ENCODE results near the gene SIGLEC7. TPM values are rescaled to one million over a fixed set of nuclear protein-coding genes. Genes with fewer than 3 reads are reported as not detected.

SIGLEC7 gene
- total RNA-seq = 4.8 TPM

DNA sequence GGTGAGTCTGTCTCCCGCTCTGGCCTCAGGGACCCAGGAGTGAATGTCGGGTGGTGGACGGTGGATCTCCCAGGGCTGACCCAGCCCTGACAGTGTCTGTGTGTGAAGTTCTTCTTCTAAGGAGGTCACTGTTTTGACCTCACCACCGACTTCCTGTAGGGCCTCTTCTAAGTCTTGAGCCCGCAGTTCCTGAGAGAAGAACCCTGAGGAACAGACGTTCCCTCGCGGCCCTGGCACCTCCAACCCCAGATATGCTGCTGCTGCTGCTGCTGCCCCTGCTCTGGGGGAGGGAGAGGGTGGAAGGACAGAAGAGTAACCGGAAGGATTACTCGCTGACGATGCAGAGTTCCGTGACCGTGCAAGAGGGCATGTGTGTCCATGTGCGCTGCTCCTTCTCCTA lies at the start of gene SIGLEC7:
TSS of gene SIGLEC7 (plus strand) at position 183 of the 400 bp plus-strand sequence. CDS start at position 252, 69 bp downstream.
- no peaks in the 10 kb centered on the region for H3K4me1 ChIP-seq
- no peak for TF ChIP-seq CTCF (IDR thresholded peaks at IDR 0.05)
- H3K36me3 ChIP-seq = no peaks in the 10 kb centered on the region
- DNase-seq (ENCODE audit: low spot score in 2 of 2) = no peak
- no peaks in the 10 kb centered on the region for H3K27me3 ChIP-seq
- no peak within 1 kb of the TSS for H3K4me3 ChIP-seq
- H3K9me3 ChIP-seq = no peaks in the 10 kb centered on the region
- H3K27ac ChIP-seq = peak within 1 kb of the TSS in 1 of 2 donors; percentile 27
- intact Hi-C loops (cut with DNase I) = no loop called here

GRCh38 chr19:51093101-51093500 lies 49.0 kb upstream of the SIGLEC7 start:
- H3K4me1 ChIP-seq = no peaks in the 10 kb centered on the region
- no peak overlapping the region for H3K27ac ChIP-seq
- DNase-seq (ENCODE audit: low spot score in 2 of 2) = no peak
- H3K4me3 ChIP-seq = no peak overlapping the region
- no peaks in the 10 kb centered on the region for H3K9me3 ChIP-seq
- no peaks in the 10 kb centered on the region for H3K27me3 ChIP-seq
- intact Hi-C loops (cut with DNase I) = no loop called here
- peaks cover 0 to 5% of the 10 kb centered on the region in 2 donors for H3K36me3 ChIP-seq
- no peak for TF ChIP-seq CTCF (IDR thresholded peaks at IDR 0.05)

DNA sequence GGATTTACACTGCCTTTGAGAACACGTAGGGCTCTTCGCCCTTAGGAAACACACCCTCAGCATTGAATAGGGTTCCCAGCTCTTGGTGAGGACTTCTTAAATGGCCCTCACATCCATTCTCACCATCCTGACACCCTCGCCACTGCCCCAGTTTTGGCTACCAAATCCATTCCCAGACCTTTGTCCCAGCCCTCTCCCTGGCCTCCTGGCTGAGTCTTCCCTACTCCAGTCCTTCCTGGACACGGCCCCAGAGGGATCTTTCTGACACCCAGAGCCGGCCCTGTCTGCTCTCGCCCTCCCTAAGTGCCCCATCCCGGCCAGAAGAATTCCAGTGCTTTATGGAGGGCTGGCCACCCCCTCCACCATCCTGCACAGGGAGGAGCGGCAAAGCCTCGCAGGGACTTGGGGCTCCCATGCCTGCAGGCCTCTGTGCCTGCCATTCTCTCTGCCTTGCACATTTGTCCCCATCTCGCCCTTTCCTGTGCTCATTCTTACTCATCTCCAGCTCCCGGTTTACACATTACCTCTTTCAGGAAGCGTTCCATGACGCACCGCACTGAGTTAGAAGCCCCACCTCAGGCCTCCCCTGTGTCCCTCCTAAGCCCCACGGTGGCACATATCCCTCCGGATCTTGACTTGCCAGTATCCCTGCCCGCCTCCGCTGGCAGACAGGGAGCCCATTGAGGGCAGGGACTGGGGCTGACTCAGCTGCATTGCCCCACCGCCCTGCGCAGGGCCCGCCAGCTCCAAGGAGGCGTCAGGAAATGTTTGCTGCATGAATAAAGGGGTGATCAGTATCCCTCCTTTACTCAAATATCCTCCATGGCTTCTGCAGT lies 48.4 kb upstream of the SIGLEC7 start:
- Histone ChIP-seq H3K4me1 (no peaks in the 10 kb centered on the region), H3K9me3 (no peaks in the 10 kb centered on the region), H3K27ac (no peak overlapping the region), H3K36me3 (peaks cover 0 to 9% of the 10 kb centered on the region in 2 donors), H3K4me3 (no peak overlapping the region), H3K27me3 (no peaks in the 10 kb centered on the region)
- no peak for DNase-seq (ENCODE audit: low spot score in 2 of 2)
- no peak for TF ChIP-seq CTCF (IDR thresholded peaks at IDR 0.05)
- intact Hi-C loops (cut with DNase I) = no loop called here

DNA sequence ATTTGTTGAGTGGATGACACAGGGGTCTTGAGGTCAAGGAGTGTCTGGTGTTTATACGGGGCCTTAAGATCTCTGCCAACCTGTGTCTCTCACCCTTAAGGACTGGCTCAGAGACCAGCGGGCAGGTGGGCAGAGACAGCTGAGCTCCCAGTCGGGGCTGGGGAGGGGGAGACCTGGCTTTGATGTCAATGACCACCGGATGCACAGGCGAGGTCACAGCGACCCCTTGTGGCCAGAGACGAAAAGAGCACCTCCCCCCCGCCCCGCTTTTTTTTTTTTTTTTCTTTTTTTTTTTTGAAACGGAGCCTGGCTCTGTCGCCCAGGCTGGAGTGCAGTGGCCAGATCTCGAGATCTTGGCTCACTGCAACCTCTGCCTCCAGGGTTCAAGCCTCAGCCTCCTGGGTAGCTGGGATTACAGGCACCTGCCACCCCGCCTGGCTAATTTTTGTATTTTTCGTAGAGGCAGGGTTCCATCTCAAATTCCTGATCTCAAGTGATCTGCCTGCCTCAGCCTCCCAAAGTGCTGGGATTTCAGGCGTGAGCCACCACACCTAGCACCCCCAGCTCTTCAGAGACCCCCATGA lies 47.3 kb upstream of the SIGLEC7 start:
- no peak overlapping the region for H3K27ac ChIP-seq
- TF ChIP-seq CTCF (IDR thresholded peaks at IDR 0.05) = peak in 2 of 3 experiments; percentile 38 to 44
- peaks cover 1 to 16% of the 10 kb centered on the region in 2 donors for H3K36me3 ChIP-seq
- no peaks in the 10 kb centered on the region for H3K9me3 ChIP-seq
- intact Hi-C loops (cut with DNase I) = no loop called here
- no peaks in the 10 kb centered on the region for H3K4me1 ChIP-seq
- no peak overlapping the region for H3K4me3 ChIP-seq
- no peaks in the 10 kb centered on the region for H3K27me3 ChIP-seq
- DNase-seq (ENCODE audit: low spot score in 2 of 2) = no peak

DNA sequence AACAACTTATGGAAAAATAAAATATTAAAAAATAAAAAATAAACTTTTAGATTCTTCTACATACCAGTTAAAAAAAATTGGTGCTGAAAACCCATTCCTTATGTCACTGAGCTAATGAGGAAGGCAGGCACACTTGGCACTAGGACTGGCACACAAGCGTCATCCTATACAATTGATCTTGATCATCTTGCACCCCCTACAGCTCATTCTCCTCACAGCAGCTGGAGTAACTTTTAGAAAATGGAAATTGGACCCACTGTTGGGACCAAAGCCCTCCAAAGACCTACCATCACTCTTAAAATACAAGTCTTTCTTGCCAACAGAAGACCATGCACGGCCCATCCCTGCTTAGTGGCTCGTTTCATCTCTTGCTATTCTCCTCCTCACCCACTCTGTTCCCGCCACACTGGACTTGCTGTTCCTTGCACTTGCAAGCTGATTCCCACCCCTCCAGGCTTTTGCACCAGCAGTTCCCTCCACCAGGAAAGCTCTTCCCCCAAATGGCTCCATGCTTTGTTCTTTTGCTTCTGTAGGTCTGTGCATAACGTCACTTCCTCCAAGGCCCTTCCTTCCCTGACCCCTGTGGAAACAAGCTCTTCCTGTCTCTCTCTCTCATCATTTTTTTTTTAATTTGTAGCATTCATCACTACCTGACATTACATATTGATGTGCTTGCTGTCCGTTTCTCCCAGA lies 45.5 kb upstream of the SIGLEC7 start:
- TF ChIP-seq CTCF (IDR thresholded peaks at IDR 0.05) = no peak
- Histone ChIP-seq H3K36me3 (peaks cover 7 to 16% of the 10 kb centered on the region in 2 donors), H3K27me3 (no peaks in the 10 kb centered on the region), H3K9me3 (no peaks in the 10 kb centered on the region), H3K4me3 (no peak overlapping the region), H3K4me1 (no peaks in the 10 kb centered on the region), H3K27ac (no peak overlapping the region)
- intact Hi-C loops (cut with DNase I) = no loop called here
- no peak for DNase-seq (ENCODE audit: low spot score in 2 of 2)

Measured in ascending aorta (tissue), 2 donors.